Spleen (tissue), 7 donors: Measurements from ENCODE around the gene RNASEH1.

Experiments used
- POLR2AphosphoS5 ChIP-seq, 3 donors: sonication (generic); formaldehyde crosslinking; IDR thresholded peaks; one replicate each; pipeline ENCODE4 v1.5.1; 2017; ENCODE audit warnings: antibody characterized with exemption in 3 of 3
- TF ChIP-seq, protein P1 (sequence below), 11 experiments: fragments of 200-600 bp in 7 of 11; fragments of 450-650 bp in 4 of 11; sonication (generic) in 4 of 11; IDR thresholded peaks in 8 of 11; conservative IDR thresholded peaks in 3 of 11; 1 replicate in 7 of 11; 2 replicates in 4 of 11; pipeline versions ENCODE4 v1.4.0 to v1.8.0; 2016 to 2021; ENCODE audit warnings: antibody characterized with exemption in 11 of 11, inconsistent platforms in 4 of 11, mild to moderate bottlenecking in 1 of 11
- donor health status: DM: no; HTN: no; CAD: no; lungs with moderate emphysema.
- donor health status: DM: no; HTN: no; CAD: no.
- donor health status: DM: no; HTN: no; CAD: no.

DNA sequence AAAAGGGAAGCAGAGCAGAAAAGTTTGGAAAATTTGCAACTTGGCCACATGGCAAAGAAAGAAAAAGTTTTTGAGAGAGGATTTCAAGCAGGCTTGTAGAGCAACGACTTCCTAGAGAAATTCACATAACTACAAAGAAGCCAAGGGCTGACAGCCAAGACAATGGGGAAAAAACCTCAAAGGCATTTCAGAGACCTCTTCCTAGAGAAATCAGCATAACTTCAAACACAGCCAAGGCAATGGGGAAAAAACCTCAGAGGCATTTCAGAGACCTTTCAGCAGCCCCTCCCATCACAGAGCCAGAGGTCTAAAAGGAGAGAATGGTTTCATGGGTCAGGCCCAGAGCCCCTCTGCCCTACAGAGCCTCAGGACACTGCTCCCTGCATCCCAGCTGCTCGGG, 46.0 kb downstream of the RNASEH1 start:
- TF ChIP-seq, protein P1, sequence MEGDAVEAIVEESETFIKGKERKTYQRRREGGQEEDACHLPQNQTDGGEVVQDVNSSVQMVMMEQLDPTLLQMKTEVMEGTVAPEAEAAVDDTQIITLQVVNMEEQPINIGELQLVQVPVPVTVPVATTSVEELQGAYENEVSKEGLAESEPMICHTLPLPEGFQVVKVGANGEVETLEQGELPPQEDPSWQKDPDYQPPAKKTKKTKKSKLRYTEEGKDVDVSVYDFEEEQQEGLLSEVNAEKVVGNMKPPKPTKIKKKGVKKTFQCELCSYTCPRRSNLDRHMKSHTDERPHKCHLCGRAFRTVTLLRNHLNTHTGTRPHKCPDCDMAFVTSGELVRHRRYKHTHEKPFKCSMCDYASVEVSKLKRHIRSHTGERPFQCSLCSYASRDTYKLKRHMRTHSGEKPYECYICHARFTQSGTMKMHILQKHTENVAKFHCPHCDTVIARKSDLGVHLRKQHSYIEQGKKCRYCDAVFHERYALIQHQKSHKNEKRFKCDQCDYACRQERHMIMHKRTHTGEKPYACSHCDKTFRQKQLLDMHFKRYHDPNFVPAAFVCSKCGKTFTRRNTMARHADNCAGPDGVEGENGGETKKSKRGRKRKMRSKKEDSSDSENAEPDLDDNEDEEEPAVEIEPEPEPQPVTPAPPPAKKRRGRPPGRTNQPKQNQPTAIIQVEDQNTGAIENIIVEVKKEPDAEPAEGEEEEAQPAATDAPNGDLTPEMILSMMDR (IDR thresholded peaks at IDR 0.05 in 8 of 11, conservative IDR thresholded peaks at IDR 0.05 in 3 of 11): no peak
- no peak for TF ChIP-seq POLR2AphosphoS5 (IDR thresholded peaks at IDR 0.05)
